H1 (cell line): ENCODE results near the gene PLCB1.

Experiments
- ASH2L ChIP-seq: fragments of 200-600, 300-600 bp; sonication (generic); IDR thresholded peaks from one replicate; pipeline ENCODE4 v1.7.1; 2017; ENCODE audit warnings: low read length
- BRCA1 ChIP-seq: IDR thresholded peaks from 2 replicates; pipeline ENCODE4 v1.6.1; 2012; ENCODE audit warnings: low read depth, low read length, improper control_type of control experiment
- EP300 ChIP-seq, 2 experiments: IDR thresholded peaks; 1 replicate in 1 of 2; 2 replicates in 1 of 2; pipeline ENCODE4 v1.6.1; 2011 to 2012; ENCODE audit warnings: low read depth in 2 of 2, low read length in 2 of 2, mild to moderate bottlenecking in 2 of 2, borderline replicate concordance in 1 of 2, inconsistent platforms in 1 of 2, moderate library complexity in 1 of 2
- EZH2 ChIP-seq: fragments of 200-600 bp; sonication (generic); IDR thresholded peaks from 2 replicates; pipeline ENCODE4 v1.7.1; 2012; ENCODE audit warnings: low read depth, mild to moderate bottlenecking, moderate library complexity, low read length, inconsistent platforms; ENCODE audit not compliant: severe bottlenecking
- GABPA ChIP-seq: IDR thresholded peaks from 2 replicates; pipeline ENCODE4 v1.6.1; 2011; ENCODE audit warnings: mild to moderate bottlenecking, low read length, moderate library complexity, borderline replicate concordance; ENCODE audit not compliant: insufficient read depth
- PHF8 ChIP-seq: fragments of 200-600 bp; sonication (generic); conservative IDR thresholded peaks from 2 replicates; pipeline ENCODE4 v1.7.1; 2012; ENCODE audit warnings: low read depth, mild to moderate bottlenecking, inconsistent platforms, low read length, moderate library complexity
- POLR2AphosphoS5 ChIP-seq: IDR thresholded peaks from 2 replicates; pipeline ENCODE4 v1.6.1; 2011; ENCODE audit warnings: low read depth, low read length
- RAD21 ChIP-seq, 2 experiments: IDR thresholded peaks in 1 of 2; conservative IDR thresholded peaks in 1 of 2; 2 replicates each; pipeline ENCODE4 v1.6.1; 2011; ENCODE audit warnings: low read depth in 2 of 2, low read length in 2 of 2, improper control_type of control experiment in 1 of 2, inconsistent platforms in 1 of 2, mild to moderate bottlenecking in 1 of 2, moderate library complexity in 1 of 2
- TAF1 ChIP-seq: IDR thresholded peaks from 2 replicates; pipeline ENCODE4 v1.6.1; 2011; ENCODE audit warnings: mild to moderate bottlenecking, low read depth, low read length
- TBP ChIP-seq: IDR thresholded peaks from 2 replicates; pipeline ENCODE4 v1.6.1; 2011; ENCODE audit warnings: low read depth, low read length, improper control_type of control experiment
- TCF12 ChIP-seq: IDR thresholded peaks from 2 replicates; pipeline ENCODE4 v1.6.1; 2011; ENCODE audit warnings: low read depth, mild to moderate bottlenecking, low read length
- TEAD4 ChIP-seq: IDR thresholded peaks from 2 replicates; pipeline ENCODE4 v1.6.1; 2012; ENCODE audit warnings: low read depth, low read length, inconsistent platforms, mixed read lengths
- TF ChIP-seq, protein P1 (sequence below), 3 experiments: IDR thresholded peaks; 1 replicate in 2 of 3; 2 replicates in 1 of 3; pipeline versions ENCODE4 v1.5.1 to v1.6.1; 2011; ENCODE audit warnings: low read length in 3 of 3, mild to moderate bottlenecking in 3 of 3, inconsistent platforms in 2 of 3, low read depth in 1 of 3, moderate library complexity in 1 of 3; ENCODE audit not compliant: insufficient read depth in 1 of 3; ENCODE audit errors: control extremely low read depth in 1 of 3
- TF ChIP-seq, protein P2 (sequence below): IDR thresholded peaks from 2 replicates; pipeline ENCODE4 v1.6.1; 2012; ENCODE audit warnings: inconsistent platforms

DNA sequence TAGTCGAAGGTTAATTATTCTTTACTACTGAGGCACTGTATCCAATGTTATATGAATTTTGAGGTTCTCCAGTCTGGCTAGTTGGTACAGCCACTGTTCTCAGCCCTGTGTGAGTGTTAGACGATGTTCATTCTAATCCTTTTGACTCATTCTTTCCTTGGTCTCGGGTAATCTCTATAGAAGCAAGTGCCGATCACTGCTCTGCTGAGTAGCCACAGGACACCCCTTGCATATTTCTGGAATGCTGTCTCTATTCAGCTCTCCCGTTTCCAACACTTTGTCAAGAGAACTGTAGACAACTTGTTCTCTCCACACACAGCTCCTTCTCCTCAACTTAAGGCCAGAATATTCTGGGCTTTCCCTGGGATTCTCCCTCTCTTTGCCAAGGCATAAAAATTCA lies 42.4 kb upstream of the PLCB1 start:
- TF ChIP-seq POLR2AphosphoS5: no peak
- TF ChIP-seq EP300 (IDR thresholded peaks at IDR 0.05; ENCODE audit: borderline replicate concordance in 1 of 2, low read depth in 2 of 2, low read length in 2 of 2): no peak
- no peak for TF ChIP-seq TAF1
- TF ChIP-seq, protein P1, sequence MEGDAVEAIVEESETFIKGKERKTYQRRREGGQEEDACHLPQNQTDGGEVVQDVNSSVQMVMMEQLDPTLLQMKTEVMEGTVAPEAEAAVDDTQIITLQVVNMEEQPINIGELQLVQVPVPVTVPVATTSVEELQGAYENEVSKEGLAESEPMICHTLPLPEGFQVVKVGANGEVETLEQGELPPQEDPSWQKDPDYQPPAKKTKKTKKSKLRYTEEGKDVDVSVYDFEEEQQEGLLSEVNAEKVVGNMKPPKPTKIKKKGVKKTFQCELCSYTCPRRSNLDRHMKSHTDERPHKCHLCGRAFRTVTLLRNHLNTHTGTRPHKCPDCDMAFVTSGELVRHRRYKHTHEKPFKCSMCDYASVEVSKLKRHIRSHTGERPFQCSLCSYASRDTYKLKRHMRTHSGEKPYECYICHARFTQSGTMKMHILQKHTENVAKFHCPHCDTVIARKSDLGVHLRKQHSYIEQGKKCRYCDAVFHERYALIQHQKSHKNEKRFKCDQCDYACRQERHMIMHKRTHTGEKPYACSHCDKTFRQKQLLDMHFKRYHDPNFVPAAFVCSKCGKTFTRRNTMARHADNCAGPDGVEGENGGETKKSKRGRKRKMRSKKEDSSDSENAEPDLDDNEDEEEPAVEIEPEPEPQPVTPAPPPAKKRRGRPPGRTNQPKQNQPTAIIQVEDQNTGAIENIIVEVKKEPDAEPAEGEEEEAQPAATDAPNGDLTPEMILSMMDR (IDR thresholded peaks at IDR 0.05; ENCODE audit: control extremely low read depth in 1 of 3, insufficient read depth in 1 of 3, low read depth in 1 of 3, low read length in 3 of 3): no peak
- TF ChIP-seq PHF8: no peak
- no peak for TF ChIP-seq EZH2
- no peak for TF ChIP-seq BRCA1
- no peak for TF ChIP-seq GABPA
- no peak for TF ChIP-seq ASH2L
- no peak for TF ChIP-seq TCF12
- no peak for TF ChIP-seq TBP
- no peak for TF ChIP-seq RAD21 (IDR thresholded peaks at IDR 0.05 in 1 of 2, conservative IDR thresholded peaks at IDR 0.05 in 1 of 2; ENCODE audit: low read depth in 2 of 2, low read length in 2 of 2)
- no peak for TF ChIP-seq TEAD4
- TF ChIP-seq, protein P2, sequence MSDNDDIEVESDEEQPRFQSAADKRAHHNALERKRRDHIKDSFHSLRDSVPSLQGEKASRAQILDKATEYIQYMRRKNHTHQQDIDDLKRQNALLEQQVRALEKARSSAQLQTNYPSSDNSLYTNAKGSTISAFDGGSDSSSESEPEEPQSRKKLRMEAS: no peak
